Measurements from ENCODE around the gene SH3TC2. TPM values are rescaled to one million over a fixed set of nuclear protein-coding genes. Genes with fewer than 3 reads are reported as not detected.

SH3TC2 gene
- total and polyA plus RNA-seq, 2 donors (not counting 1 experiment from before 2014, with no cell fraction given) = not detected

DNA sequence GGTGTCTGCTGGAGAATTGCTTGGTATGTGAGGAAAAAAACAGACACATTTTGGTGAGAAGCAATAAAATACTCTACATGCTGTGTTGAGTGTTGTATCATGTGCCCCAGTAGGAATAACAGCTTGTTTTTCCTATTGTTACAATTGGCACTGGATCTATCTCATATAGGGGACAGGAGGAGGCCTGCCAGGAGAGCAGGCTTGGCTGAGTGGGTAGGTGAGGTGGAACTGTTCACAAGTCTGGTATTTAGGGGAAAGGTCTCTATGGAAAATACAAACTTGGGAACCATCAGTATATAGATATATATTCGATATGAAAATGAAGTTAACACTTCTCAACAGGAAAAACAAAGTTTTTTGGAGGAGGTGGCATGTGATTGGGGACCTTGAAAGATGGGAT, 9.5 kb upstream of the SH3TC2 start:
- H3K27ac Mint-ChIP-seq = no peak overlapping the region
- H3K4me2 ChIP-seq (replicated peaks; ENCODE audit: low read depth, low read length, poor library complexity, severe bottlenecking) = no peak overlapping the region
- H4K20me1 ChIP-seq (ENCODE audit: control insufficient read depth, insufficient read depth, low read length, poor library complexity, severe bottlenecking) = no peaks in the 10 kb centered on the region
- no peaks in the 10 kb centered on the region for H3K4me1 Mint-ChIP-seq
- ChIA-PET CTCF (interaction anchor here (1.0 kb wide), 1 partner anchor 42 kb away, joined by 4 read pairs; no protein-coding TSS in a partner anchor), POLR2A (no interaction called here)
- H2AFZ ChIP-seq (ENCODE audit: insufficient read depth, low read depth, low read length, poor library complexity, severe bottlenecking) = no peak overlapping the region
- H3K9me3 Mint-ChIP-seq (ENCODE audit: insufficient read depth) = peaks cover under 1% of the 10 kb centered on the region
- H3K4me3 ChIP-seq (ENCODE audit: control extremely low read depth in 1 of 5, extremely low read depth in 1 of 5, insufficient read depth in 1 of 5, low read depth in 2 of 5, low read length in 4 of 5) = no peak overlapping the region
- H3K4me3 Mint-ChIP-seq = no peak overlapping the region
- no peaks in the 10 kb centered on the region for H3K79me2 ChIP-seq (ENCODE audit: control insufficient read depth, insufficient read depth, low read length)
- intact Hi-C loops (cut with micrococcal nuclease) = no loop called here
- H3K36me3 ChIP-seq (replicated peaks in 1 of 2; ENCODE audit: control extremely low read depth in 1 of 2, control insufficient read depth in 1 of 2, extremely low read depth in 1 of 2, insufficient read depth in 2 of 2, low read length in 1 of 2) = no peaks in the 10 kb centered on the region
- DNase-seq (no peak), ATAC-seq (ENCODE audit: low read depth) (no peak)
- peaks cover 0 to 10% (median 0%) of the 10 kb centered on the region in 3 donors for H3K9me3 ChIP-seq (ENCODE audit: control extremely low read depth in 1 of 3, control insufficient read depth in 2 of 3, insufficient read depth in 1 of 3, low read length in 2 of 3)
- H3K27ac ChIP-seq (ENCODE audit: low read length in 2 of 2) = no peak overlapping the region
- peaks cover 24% of the 10 kb centered on the region for H3K27me3 Mint-ChIP-seq
- no peak for TF ChIP-seq EZH2 (IDR thresholded peaks at IDR 0.05; ENCODE audit: borderline replicate concordance, insufficient read depth, low read depth, low read length, poor library complexity, severe bottlenecking)
- TF ChIP-seq CTCF (IDR thresholded peaks at IDR 0.05) = no peak
- no peaks in the 10 kb centered on the region for H3K27me3 ChIP-seq (replicated peaks in 1 of 4; ENCODE audit: control extremely low read depth in 1 of 4, control insufficient read depth in 3 of 4, insufficient read depth in 4 of 4, low read length in 3 of 4)
- H3K9ac ChIP-seq (ENCODE audit: low read length) = no peak overlapping the region
- no CpG with 5 or more reads among the region's 1 CpG for WGBS (ENCODE audit: insufficient coverage)
- H3K4me1 ChIP-seq (ENCODE audit: control insufficient read depth in 2 of 2, insufficient read depth in 2 of 2, low read length in 2 of 2) = no peaks in the 10 kb centered on the region

- Histone ChIP-seq H3K4me3 (ENCODE audit: control extremely low read depth in 1 of 5, extremely low read depth in 1 of 5, insufficient read depth in 1 of 5, low read depth in 2 of 5, low read length in 4 of 5) (no peak overlapping the region), H3K9ac (ENCODE audit: low read length) (no peak overlapping the region), H3K27ac (ENCODE audit: low read length in 2 of 2) (no peak overlapping the region), H4K20me1 (ENCODE audit: control insufficient read depth, insufficient read depth, low read length, poor library complexity, severe bottlenecking) (no peaks in the 10 kb centered on the region), H3K36me3 (replicated peaks in 1 of 2; ENCODE audit: control extremely low read depth in 1 of 2, control insufficient read depth in 1 of 2, extremely low read depth in 1 of 2, insufficient read depth in 2 of 2, low read length in 1 of 2) (no peaks in the 10 kb centered on the region), H3K4me2 (replicated peaks; ENCODE audit: low read depth, low read length, poor library complexity, severe bottlenecking) (no peak overlapping the region), H3K9me3 (ENCODE audit: control extremely low read depth in 1 of 3, control insufficient read depth in 2 of 3, insufficient read depth in 1 of 3, low read length in 2 of 3) (peaks cover 0 to 10% (median 0%) of the 10 kb centered on the region in 3 donors), H3K4me1 (ENCODE audit: control insufficient read depth in 2 of 2, insufficient read depth in 2 of 2, low read length in 2 of 2) (no peaks in the 10 kb centered on the region), H3K79me2 (ENCODE audit: control insufficient read depth, insufficient read depth, low read length) (no peaks in the 10 kb centered on the region), H2AFZ (ENCODE audit: insufficient read depth, low read depth, low read length, poor library complexity, severe bottlenecking) (no peak overlapping the region), H3K27me3 (replicated peaks in 1 of 4; ENCODE audit: control extremely low read depth in 1 of 4, control insufficient read depth in 3 of 4, insufficient read depth in 4 of 4, low read length in 3 of 4) (no peaks in the 10 kb centered on the region)
- TF ChIP-seq CTCF (IDR thresholded peaks at IDR 0.05) = no peak
- no peak for TF ChIP-seq EZH2 (IDR thresholded peaks at IDR 0.05; ENCODE audit: borderline replicate concordance, insufficient read depth, low read depth, low read length, poor library complexity, severe bottlenecking)
- intact Hi-C loops (cut with micrococcal nuclease) = no loop called here
- ATAC-seq (ENCODE audit: low read depth) = no peak
- no CpG with 5 or more reads among the region's 2 CpGs for WGBS (ENCODE audit: insufficient coverage)
- no peak for DNase-seq
- no peak overlapping the region for H3K27ac Mint-ChIP-seq
- H3K9me3 Mint-ChIP-seq (ENCODE audit: insufficient read depth) = peaks cover 3% of the 10 kb centered on the region
- peaks cover 24% of the 10 kb centered on the region for H3K27me3 Mint-ChIP-seq
- ChIA-PET CTCF (interaction anchor here (1.0 kb wide), 1 partner anchor 43 kb away, joined by 4 read pairs; no protein-coding TSS in a partner anchor), POLR2A (no interaction called here)
- no peak overlapping the region for H3K4me3 Mint-ChIP-seq
- H3K4me1 Mint-ChIP-seq = no peaks in the 10 kb centered on the region
These were observed 8.9 kb upstream of the SH3TC2 start for GRCh38 chr5:149071756-149072155.

Data from B cell (primary cell).